Activated CD4-positive, alpha-beta T cell treated with anti-CD3 and anti-CD28 coated beads, Interleukin-2, amount 50 U/mL, for 1 hour (primary cell): ENCODE results near the gene ZNF407.

Experiments used
- DNase-seq: peaks from one replicate; pipeline ENCODE4 v3.0.0-alpha.2; 2020

The ZNF407 gene

DNA sequence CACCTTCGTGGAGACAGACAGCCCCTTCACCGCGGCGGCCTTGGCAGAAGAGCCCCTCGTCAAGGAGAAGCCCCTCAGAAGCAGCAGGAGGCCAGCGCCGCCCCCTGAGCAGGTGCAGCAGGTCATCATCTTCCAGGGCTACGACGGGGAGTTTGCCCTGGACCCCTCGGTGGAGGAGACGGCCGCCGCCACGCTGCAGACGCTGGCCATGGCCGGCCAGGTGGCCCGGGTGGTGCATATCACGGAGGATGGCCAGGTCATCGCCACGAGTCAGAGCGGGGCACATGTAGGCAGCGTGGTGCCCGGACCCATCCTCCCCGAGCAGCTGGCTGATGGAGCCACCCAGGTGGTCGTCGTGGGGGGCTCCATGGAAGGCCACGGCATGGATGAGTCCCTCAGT, 465.5 kb downstream of the ZNF407 start:
- no peak for DNase-seq

DNA sequence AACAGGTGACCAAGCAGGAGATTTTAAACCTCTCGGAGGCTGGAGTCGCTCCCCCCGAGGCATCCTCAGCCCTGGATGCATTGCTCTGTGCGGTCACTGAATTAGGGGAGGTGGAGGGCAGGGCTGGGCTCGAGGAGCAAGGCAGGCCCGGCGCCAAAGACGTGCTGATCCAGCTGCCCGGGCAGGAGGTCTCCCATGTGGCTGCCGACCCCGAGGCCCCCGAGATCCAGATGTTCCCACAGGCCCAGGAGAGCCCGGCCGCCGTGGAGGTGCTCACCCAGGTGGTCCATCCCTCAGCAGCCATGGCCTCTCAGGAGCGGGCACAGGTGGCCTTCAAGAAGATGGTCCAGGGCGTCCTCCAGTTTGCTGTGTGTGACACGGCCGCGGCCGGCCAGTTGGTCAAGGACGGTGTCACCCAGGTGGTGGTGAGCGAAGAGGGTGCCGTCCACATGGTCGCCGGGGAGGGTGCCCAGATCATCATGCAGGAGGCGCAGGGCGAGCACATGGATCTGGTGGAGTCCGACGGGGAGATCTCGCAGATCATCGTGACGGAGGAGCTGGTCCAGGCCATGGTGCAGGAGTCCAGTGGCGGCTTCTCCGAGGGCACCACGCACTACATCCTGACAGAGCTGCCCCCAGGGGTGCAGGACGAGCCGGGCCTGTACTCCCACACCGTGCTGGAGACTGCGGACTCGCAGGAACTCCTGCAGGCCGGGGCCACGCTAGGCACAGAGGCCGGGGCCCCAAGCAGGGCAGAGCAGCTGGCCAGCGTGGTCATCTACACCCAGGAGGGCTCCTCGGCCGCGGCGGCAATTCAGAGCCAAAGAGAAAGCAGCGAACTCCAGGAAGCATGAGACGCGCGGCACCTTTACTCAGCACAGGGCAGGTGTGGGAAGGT, 466.2 kb downstream of the ZNF407 start:
- DNase-seq, result no peak

DNA sequence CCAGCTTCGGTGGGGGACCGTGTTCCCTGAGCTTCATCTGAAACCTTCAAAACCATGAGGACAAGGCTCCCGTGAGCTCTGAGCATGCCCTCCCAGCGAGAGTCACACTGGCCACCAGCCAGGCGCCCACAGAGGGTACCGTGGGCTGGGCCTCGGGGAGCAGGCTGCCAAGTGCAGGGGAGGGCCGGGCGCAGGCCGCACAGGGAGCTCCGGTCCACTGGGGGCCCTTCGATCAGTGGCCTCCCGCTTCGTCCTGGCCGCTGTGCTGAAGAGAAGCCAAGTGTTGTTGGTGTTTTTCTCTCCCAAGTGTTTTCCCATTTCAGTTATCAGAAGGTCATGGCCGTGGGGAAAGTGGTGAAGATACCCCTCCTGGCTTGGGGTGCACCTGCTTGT, 466.8 kb downstream of the ZNF407 start:
- no peak for DNase-seq

DNA sequence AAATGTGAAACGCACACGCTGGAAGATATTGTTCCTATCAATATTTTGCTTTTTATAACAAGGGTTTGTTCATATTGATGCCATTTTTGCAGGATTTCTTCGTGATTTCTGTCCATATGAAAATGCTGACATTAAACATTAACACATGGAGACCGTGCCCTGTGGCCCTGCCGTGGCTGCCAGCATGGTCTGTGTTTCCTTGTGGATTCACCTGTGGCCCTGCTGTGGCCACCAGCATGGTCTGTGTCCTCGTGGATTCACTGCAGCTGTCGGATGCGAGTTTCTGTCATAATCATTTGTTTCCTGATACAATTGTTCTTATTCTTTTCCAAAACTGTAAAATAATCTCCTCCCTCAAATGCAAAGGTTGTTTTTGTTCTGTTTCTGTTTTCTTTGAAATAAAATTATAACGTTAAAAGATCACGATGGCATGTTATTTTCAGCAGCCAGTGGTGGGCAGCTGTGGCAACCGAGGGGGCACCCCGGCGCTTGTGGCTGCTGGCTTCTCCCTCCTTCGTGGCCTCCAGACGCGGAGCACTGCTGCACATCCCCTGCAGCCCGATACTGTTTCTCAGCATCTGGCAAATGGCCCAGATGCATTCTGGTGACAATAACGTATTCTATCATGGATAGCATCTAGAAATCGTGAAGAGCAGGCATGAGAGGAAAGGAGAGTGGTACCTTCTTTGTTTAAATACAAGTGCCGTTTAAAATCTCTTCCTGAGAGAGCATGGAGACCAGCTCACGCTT, 467.8 kb downstream of the ZNF407 start:
- DNase-seq, result no peak

- no peak for DNase-seq
Measured at GRCh38 chr18:75066021-75066880, 468.6 kb downstream of the ZNF407 start.

DNA sequence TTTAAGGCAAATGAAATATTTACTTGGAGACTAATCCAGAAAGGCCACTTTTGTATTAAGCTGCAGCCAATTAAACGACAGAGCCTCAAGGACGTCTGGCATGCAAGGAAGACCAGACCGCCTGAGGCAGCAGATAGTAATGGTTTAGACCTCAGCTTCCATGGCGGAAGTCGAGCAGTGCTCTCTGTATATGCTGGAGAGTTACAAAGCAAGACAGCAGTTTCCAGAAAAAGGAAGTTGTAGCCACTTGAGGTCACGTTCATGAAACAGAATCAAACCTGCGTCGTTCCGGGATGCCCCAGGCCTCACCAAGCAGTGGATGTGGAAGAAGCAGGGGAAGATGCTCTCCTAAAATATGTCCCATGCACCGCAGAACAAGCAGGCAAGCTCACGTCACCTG, 469.3 kb downstream of the ZNF407 start:
- no peak for DNase-seq

- DNase-seq, result no peak
Measured at GRCh38 chr18:75067996-75068645, 470.5 kb downstream of the ZNF407 start.

DNA sequence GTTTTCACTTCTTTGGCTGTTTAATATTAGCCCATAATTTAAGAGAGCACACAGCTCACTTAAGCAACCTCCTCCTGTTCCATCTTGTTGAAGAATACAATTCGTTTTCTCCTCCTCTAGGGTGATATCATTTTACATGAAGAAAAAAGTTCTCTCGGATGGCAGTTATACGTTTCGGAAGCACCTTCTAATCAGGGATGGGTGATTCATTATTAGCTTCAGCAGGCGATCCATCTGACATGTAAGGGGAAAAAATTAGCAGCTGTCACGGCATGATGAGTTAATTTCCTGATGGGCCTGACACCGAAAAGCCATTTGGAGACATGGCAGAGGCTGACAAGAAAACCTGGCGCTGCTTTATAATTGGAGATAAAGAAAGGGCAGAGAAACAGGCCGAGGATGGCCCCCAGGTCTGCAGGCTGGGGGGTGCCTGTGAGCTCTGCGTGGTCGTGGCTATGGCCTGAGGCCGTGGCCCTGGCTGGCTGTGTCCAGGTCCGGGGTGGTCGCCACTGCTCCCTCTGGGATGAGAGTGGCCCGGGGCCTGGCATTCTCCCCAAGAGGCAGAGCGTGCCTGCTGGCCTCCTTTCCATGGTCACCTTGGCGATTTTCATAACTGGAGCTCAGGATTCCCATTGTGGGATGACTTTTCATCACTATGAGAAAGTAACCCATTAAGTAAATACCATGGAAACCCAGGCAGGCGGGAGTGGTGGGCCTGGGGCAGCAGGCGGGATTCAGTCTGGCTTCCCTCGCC, 471.2 kb downstream of the ZNF407 start:
- no peak for DNase-seq

DNA sequence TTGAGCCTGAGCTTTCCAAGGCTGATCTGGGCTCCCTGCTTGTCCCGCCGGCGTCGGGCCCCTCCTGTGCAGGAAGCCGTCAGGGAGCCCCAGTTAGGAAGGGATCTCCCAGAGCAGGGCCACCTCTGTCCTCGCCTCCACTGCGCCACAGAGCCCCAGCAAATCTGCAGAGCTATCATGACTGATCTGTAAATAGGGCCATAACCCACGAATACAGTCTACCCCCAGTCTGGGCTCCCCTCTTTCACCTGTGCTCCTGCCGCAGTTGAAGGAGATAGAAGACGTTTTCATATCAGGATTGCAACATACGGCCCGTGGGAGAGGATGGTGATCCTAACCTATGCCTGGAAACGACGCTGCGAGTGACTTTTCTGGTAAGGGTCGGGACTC, 472.6 kb downstream of the ZNF407 start:
- DNase-seq, result no peak

GRCh38 chr18:75070625-75071483, 473.2 kb downstream of the ZNF407 start:
- peak; percentile 62 for DNase-seq

DNA sequence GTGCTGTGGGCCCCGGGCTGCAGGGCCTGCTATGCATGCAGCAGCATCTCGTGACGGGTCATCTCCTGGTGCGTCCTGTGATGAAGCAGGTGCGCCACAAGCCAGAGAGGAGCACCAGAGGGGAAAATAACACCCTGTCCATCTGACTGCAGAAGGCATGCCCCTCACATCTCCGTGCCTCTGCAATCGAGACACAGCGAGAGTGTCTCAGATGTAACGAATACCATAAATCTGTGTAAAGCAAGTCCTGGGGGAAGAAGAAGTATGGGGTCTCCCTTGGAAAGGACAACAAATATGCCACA, 473.8 kb downstream of the ZNF407 start:
- no peak for DNase-seq

DNA sequence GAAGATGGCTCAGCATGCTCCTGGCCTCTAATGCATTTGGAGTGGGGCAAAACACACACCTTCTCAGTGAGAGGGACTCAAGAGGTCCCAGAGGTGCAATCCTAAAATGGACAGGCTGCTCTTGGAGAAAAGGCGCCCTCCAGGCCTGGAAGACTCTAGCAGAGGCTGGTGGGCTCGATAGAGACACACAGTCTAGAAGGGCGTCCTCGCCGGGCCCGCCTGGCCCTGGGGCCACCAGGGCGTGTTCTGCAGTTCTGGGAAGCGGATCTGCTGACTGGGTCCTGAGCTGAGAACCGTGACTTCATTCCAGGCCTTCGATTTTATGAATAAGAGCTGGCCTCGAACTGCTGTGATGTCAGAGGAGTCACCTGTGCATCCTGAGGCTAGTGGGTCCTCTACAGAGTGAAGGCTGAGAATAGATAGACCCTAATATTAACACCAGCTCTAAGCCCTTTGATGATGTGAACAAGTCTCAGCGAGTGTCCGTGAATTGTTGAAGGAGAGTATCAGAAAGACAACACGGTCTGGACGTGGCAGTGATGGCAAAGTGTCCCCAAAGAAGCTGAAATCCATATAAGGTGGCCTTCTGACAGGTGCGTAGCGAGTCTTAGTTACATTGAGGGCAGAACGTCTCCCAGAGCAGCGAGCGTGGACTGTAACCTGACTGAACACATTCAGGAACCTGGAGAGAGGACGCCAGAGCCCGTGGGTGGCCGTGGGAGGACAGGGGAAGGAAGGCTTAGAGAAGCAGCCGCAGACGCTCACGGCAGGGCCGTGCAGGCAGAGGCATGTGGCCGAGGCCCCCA, 474.4 kb downstream of the ZNF407 start:
- no peak for DNase-seq

DNA sequence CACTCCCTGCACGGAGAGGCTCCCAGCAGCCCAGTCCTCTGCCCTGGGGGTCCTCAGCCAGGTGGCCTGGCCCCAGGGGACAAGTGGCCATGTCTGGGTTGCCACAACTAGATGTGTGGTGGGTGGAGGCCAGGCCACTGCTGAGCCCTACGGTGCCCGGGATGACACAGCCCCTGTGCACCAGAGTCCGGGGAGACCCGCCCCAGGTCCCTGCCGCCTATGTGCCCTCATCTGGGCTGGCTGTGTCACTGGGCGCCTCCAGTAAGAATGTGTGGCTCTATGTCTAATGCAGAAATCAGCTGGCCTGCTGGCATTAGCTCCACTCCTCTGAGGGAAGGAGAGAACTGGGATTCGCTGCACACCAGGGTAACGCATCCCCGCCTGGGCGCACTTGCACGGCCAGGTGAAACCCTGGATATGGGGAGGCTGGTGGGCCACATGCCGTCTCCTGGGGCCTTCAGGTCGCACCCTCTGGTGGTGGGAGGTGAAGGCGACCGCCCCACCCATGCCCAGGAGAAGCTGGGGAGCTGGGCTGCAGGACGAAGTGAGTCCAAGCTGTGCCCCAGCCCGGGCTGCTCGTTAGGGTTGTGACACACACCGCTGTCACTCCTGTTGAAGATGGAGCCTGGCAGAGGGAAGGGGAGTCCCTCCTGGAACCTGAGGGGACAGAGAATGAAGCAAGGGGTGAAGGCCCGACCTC, 475.2 kb downstream of the ZNF407 start:
- DNase-seq, result no peak

DNA sequence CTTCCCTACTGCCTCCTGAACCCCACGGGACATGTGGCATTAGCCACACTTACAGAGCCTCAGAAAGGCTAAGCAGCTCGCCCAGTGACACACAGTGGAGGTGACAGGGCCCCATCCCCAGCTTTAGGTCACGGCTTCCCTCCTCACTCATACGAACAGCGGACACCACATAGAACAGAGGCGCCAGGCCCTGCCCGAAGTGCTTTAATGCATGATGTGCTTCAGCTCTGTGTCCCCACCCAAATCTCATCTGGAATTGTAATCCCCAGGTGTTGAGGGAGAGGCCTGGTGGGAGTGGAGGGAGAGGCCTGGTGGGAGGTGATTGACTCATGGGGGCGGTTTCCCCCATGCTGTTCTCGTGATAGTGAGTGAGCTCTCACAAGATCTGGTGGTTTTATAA, 476.0 kb downstream of the ZNF407 start:
- no peak for DNase-seq

DNA sequence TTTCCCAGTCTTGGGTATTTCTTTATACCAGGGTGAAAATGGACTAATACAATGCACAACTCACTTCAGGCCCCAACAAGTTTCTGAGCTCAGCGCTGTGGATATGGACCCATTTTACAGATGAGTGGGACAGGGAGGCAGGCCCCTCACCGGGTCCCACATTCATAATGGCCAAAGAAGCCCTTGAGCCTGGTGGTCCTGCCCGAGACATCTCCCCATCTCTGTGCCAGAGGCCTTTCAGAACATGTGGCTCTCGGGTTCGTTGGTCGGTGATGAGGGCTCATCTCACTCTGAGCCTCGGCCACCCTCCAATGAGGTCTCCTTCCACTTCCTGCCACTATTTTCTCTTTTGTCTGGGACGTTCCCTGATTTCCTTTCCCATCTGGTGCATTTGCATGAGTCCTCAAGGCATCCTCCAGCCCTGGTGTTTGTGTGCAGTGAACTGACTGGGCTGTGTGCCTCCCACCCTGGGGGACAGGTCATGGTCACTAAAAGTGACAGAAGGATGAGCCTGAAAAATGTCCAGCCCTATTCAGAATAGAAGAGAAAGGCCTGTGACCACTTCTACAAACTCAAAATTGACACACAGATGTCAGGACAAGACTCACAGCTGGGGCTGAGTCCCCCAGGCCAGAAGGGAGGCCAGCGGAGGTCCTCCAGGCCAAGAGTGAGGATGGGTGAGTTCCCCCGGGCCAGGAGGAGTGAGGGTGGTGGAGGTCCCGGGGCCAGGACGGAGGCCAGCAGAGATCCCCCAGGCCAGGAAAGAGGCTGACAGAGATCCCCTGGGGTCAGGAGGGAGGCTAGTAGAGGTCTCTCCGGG, 476.7 kb downstream of the ZNF407 start:
- no peak for DNase-seq

DNA sequence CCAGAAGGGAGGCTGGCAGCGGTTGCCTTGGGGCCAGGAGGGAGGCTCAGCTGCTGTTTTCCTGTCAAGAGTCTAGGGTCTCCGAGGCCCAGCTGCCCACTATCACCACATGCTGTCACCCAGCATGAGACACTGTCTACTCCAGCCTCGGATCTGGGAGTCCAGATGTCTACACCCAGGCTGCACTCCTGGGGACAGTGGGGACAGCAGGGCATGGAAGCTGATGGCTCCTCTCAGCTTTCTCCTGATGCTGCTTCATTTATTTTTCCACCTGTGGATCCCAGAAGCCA, 477.3 kb downstream of the ZNF407 start:
- DNase-seq, result no peak

DNA sequence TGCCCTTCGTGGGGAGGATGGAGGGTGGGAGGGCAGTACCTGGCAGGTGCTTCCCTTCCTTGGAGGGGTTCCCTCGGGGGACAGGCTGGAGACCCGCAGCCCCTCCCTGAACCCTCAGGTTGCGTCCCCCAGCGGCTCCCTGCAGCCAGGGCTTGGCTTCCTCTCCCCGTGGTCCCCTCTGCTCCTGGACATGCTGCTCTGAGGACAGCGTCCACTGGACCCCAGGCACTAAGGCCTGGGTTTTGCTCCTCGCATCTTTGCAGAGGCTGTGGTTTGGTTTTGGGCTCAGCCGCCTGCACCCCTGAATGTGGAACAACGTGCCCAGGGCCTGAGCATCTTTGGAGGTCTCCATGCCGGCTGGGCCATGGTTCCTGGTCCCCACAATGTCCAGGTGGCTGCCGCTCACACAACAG, 477.8 kb downstream of the ZNF407 start:
- DNase-seq, result no peak

DNA sequence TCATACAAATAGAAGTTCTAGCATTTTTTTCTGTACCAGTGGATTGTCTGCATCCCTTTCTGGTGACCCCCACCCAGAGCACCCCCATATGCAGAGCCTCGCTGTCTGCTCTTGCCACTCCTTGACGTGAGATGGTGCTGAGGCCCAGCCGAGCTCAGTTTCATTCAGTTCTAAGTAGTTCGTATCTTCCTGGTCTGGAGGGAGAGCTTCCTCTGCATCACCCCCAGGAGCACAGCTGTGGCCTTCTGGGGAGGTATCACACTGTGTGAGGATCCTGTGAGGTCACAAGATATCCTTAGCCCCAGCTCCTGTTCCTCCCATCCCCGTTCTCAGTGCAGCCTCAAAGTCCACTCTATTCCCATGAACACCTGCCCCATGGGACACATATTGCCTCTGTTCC, 478.6 kb downstream of the ZNF407 start:
- no peak for DNase-seq

- no peak for DNase-seq
Measured at GRCh38 chr18:75081486-75081885, 483.8 kb downstream of the ZNF407 start.
